Peyer's patch (tissue), 4 donors: ENCODE measurements around the gene PTPN4.

Source experiments
- POLR2A ChIP-seq, 2 donors: fragments of 450-650 bp; IDR thresholded peaks; one replicate each; pipeline ENCODE4 v1.5.1; 2017; ENCODE audit warnings: antibody characterized with exemption in 2 of 2, mild to moderate bottlenecking in 2 of 2, moderate library complexity in 2 of 2
- TF ChIP-seq, protein P1 (sequence below), 6 experiments: fragments of 450-650 bp in 4 of 6; fragments of 200-600 bp in 2 of 6; sonication (generic) in 1 of 6; IDR thresholded peaks; one replicate each; pipeline ENCODE4 v1.5.1; 2017 to 2019; ENCODE audit warnings: antibody characterized with exemption in 6 of 6, mild to moderate bottlenecking in 3 of 6, moderate library complexity in 1 of 6

DNA sequence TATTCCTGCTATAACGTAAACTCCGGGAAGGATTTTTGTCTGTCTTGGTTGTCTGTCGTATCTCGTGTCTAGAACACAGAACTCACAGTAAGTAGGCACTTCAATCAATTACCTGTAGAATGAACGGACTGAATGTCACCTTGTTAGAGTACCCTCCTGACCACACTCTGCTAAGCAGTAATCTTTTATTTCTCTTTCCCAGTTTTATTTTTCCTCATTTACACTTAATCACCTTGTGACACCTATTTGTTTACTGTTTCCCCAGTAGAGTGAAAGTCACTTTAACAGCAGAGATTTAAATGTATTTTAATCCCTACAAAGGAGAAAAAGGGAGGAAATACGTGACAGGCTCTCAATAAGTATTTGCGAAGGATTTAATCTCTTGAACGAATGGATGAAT lies 252.6 kb downstream of the PTPN4 start:
- TF ChIP-seq, protein P1, sequence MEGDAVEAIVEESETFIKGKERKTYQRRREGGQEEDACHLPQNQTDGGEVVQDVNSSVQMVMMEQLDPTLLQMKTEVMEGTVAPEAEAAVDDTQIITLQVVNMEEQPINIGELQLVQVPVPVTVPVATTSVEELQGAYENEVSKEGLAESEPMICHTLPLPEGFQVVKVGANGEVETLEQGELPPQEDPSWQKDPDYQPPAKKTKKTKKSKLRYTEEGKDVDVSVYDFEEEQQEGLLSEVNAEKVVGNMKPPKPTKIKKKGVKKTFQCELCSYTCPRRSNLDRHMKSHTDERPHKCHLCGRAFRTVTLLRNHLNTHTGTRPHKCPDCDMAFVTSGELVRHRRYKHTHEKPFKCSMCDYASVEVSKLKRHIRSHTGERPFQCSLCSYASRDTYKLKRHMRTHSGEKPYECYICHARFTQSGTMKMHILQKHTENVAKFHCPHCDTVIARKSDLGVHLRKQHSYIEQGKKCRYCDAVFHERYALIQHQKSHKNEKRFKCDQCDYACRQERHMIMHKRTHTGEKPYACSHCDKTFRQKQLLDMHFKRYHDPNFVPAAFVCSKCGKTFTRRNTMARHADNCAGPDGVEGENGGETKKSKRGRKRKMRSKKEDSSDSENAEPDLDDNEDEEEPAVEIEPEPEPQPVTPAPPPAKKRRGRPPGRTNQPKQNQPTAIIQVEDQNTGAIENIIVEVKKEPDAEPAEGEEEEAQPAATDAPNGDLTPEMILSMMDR (IDR thresholded peaks at IDR 0.05) = no peak
- TF ChIP-seq POLR2A (IDR thresholded peaks at IDR 0.05) = no peak
